Measurements from ENCODE around the gene PLEKHM3.

GRCh38 chr2:207914716-207915115 is 110.6 kb downstream of the PLEKHM3 start:
- TF ChIP-seq CTCF (IDR thresholded peaks at IDR 0.05; ENCODE audit: low read depth, low read length): no peak
- no peak for TF ChIP-seq POLR2A (IDR thresholded peaks at IDR 0.05; ENCODE audit: extremely low read depth, insufficient read length)
